GM12892 (cell line): Measurements from ENCODE around the gene AKR1B1.

Source experiments
- POLR2A ChIP-seq: IDR thresholded peaks from 2 replicates; pipeline ENCODE4 v1.6.1; 2011; ENCODE audit warnings: low read depth, low read length, control low read depth
- POLR2AphosphoS5 ChIP-seq: IDR thresholded peaks from 2 replicates; pipeline ENCODE4 v1.6.1; 2011; ENCODE audit warnings: low read depth, low read length, control low read depth
- TAF1 ChIP-seq: IDR thresholded peaks from 2 replicates; pipeline ENCODE4 v1.6.1; 2011; ENCODE audit warnings: low read depth, mild to moderate bottlenecking, control low read depth, low read length, borderline replicate concordance

DNA sequence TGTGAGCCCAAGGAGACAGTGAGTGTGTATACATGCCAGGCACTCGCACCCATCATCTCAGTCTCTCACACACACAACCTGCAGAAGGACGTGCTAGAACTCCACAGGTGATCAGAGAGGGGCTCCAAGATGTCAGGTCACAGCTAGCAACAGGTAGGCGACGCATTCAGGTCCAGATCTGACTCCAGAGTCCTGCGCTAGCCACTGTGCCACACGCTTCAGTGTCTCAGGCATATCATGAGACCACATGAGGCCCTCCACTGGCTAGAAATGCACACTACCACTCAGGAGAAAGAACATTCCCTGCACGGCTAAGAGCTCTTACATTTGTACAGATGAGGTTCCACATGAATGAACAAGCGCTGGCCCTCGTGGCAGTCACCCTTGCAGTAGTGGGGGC, 11.5 kb downstream of the AKR1B1 start:
- TF ChIP-seq TAF1, result no peak
- no peak for TF ChIP-seq POLR2A
- TF ChIP-seq POLR2AphosphoS5, result no peak
